ENCODE results near the gene MGA. TPM values are rescaled to one million over a fixed set of nuclear protein-coding genes. Genes with fewer than 3 reads are reported as not detected.

The MGA gene
- total and polyA plus RNA-seq, 2 donors (not counting 1 experiment from before 2014, with no cell fraction given): 6.5 to 33.7 TPM

DNA sequence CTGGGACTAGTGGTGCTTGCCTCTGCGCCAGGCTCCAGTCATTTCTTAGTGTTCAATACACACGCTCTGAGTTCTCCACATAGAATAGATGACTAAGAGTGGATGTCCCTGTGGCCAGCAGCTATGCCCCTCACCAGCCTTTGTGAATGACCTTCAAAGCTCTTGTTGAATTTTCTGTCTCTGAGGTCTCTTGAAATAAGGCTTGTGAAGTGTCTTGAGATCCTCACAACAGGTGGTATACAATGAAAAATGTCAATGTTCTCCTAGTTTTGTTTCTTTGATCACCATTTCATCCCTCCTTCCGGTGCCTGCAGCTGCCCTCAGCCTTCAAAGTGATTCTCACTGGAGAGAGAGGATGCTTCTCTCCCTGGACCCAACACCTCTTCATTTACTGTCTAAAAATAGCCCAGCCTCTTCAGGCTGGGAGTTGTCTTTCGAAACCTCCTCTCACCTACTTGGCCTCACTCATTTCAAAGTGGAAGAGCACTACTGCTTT lies 119.5 kb downstream of the MGA start:
- Histone ChIP-seq H3K36me3 (ENCODE audit: control insufficient read depth, insufficient read depth, low read length) (no peaks in the 10 kb centered on the region), H3K27ac (ENCODE audit: insufficient read depth, low read length) (no peak overlapping the region), H3K79me2 (ENCODE audit: control insufficient read depth, insufficient read depth, low read length) (peaks cover 56% of the 10 kb centered on the region), H4K20me1 (ENCODE audit: control insufficient read depth, extremely low read depth, insufficient read depth, low read length) (no peaks in the 10 kb centered on the region), H3K27me3 (ENCODE audit: control insufficient read depth, insufficient read depth, low read length) (no peaks in the 10 kb centered on the region), H3K9me3 (ENCODE audit: control insufficient read depth, insufficient read depth, low read depth, low read length) (no peaks in the 10 kb centered on the region), H3K9ac (ENCODE audit: insufficient read depth, low read length) (no peak overlapping the region), H3K4me2 (ENCODE audit: extremely low read depth, insufficient read depth, low read length) (peak overlapping the region; percentile 34), H3K4me1 (ENCODE audit: control insufficient read depth, extremely low read depth, insufficient read depth, low read length) (peaks cover 21% of the 10 kb centered on the region), H2AFZ (ENCODE audit: low read length) (no peak overlapping the region), H3K4me3 (replicated peaks in 1 of 4; ENCODE audit: control extremely low read depth in 1 of 4, insufficient read depth in 1 of 4, low read depth in 3 of 4, low read length in 4 of 4) (no peak overlapping the region)
- no peak for TF ChIP-seq EZH2 (IDR thresholded peaks at IDR 0.05; ENCODE audit: low read length, missing control alignments)
- TF ChIP-seq, protein P1, sequence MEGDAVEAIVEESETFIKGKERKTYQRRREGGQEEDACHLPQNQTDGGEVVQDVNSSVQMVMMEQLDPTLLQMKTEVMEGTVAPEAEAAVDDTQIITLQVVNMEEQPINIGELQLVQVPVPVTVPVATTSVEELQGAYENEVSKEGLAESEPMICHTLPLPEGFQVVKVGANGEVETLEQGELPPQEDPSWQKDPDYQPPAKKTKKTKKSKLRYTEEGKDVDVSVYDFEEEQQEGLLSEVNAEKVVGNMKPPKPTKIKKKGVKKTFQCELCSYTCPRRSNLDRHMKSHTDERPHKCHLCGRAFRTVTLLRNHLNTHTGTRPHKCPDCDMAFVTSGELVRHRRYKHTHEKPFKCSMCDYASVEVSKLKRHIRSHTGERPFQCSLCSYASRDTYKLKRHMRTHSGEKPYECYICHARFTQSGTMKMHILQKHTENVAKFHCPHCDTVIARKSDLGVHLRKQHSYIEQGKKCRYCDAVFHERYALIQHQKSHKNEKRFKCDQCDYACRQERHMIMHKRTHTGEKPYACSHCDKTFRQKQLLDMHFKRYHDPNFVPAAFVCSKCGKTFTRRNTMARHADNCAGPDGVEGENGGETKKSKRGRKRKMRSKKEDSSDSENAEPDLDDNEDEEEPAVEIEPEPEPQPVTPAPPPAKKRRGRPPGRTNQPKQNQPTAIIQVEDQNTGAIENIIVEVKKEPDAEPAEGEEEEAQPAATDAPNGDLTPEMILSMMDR (conservative IDR thresholded peaks at IDR 0.05 in 1 of 2, IDR thresholded peaks at IDR 0.05 in 1 of 2; ENCODE audit: low read depth in 1 of 2, low read length in 2 of 2): no peak
- no peak for DNase-seq (ENCODE audit: low read depth in 2 of 2)

DNA sequence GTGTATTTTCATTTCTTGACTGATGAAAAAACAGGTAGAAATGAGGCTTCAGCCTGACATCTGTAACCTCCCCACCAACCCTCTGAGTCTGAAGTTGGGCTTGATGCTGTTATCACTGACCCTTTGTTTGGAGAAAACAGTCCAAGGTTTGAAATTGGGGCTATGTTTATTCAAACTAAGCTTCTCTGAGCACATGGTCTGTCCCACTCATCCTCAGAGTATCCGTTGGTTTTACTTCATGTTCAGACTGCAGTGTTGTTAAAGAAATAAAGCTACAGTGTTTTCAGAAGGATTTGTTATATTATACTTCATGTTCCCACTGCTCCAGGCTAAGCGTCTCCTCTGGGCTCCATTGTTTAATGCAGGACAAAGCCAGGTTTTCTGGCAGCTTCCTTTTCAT lies 120.1 kb downstream of the MGA start:
- Histone ChIP-seq H3K9me3 (ENCODE audit: control insufficient read depth, insufficient read depth, low read depth, low read length) (no peaks in the 10 kb centered on the region), H2AFZ (ENCODE audit: low read length) (no peak overlapping the region), H3K36me3 (ENCODE audit: control insufficient read depth, insufficient read depth, low read length) (no peaks in the 10 kb centered on the region), H3K4me1 (ENCODE audit: control insufficient read depth, extremely low read depth, insufficient read depth, low read length) (peaks cover 20% of the 10 kb centered on the region), H4K20me1 (ENCODE audit: control insufficient read depth, extremely low read depth, insufficient read depth, low read length) (no peaks in the 10 kb centered on the region), H3K27ac (ENCODE audit: insufficient read depth, low read length) (no peak overlapping the region), H3K4me2 (ENCODE audit: extremely low read depth, insufficient read depth, low read length) (peak overlapping the region; percentile 34), H3K79me2 (ENCODE audit: control insufficient read depth, insufficient read depth, low read length) (peaks cover 52% of the 10 kb centered on the region), H3K27me3 (ENCODE audit: control insufficient read depth, insufficient read depth, low read length) (no peaks in the 10 kb centered on the region), H3K9ac (ENCODE audit: insufficient read depth, low read length) (no peak overlapping the region), H3K4me3 (replicated peaks in 1 of 4; ENCODE audit: control extremely low read depth in 1 of 4, insufficient read depth in 1 of 4, low read depth in 3 of 4, low read length in 4 of 4) (no peak overlapping the region)
- TF ChIP-seq, protein P1 (conservative IDR thresholded peaks at IDR 0.05 in 1 of 2, IDR thresholded peaks at IDR 0.05 in 1 of 2; ENCODE audit: low read depth in 1 of 2, low read length in 2 of 2): no peak
- TF ChIP-seq EZH2 (IDR thresholded peaks at IDR 0.05; ENCODE audit: low read length, missing control alignments): no peak
- DNase-seq (ENCODE audit: low read depth in 2 of 2): no peak

DNA sequence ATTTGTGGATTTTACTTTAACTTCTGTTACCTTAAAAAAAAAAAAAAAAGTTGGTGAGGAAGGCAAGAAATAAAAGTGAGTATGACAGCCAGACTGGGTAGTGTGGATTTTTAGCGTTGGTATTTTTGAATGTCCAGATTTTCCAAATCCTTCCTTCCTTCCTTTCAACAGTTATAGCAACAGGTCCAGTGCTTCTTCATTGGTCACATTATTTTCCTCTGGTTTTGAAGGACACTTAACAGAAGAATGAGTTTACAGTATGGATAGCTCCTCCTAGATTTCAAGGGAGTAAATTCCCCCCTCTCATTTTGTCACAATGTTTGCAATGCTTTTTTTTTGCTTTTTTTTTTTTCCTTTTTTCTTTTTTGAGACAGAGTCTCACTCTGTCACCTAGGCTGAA lies 120.5 kb downstream of the MGA start:
- peaks cover 17% of the 10 kb centered on the region for H3K4me1 ChIP-seq (ENCODE audit: control insufficient read depth, extremely low read depth, insufficient read depth, low read length)
- peaks cover 48% of the 10 kb centered on the region for H3K79me2 ChIP-seq (ENCODE audit: control insufficient read depth, insufficient read depth, low read length)
- TF ChIP-seq, protein P1 (conservative IDR thresholded peaks at IDR 0.05 in 1 of 2, IDR thresholded peaks at IDR 0.05 in 1 of 2; ENCODE audit: low read depth in 1 of 2, low read length in 2 of 2): no peak
- H3K4me3 ChIP-seq (replicated peaks in 1 of 4; ENCODE audit: control extremely low read depth in 1 of 4, insufficient read depth in 1 of 4, low read depth in 3 of 4, low read length in 4 of 4): no peak overlapping the region
- peak overlapping the region; percentile 34 for H3K4me2 ChIP-seq (ENCODE audit: extremely low read depth, insufficient read depth, low read length)
- H3K9me3 ChIP-seq (ENCODE audit: control insufficient read depth, insufficient read depth, low read depth, low read length): no peaks in the 10 kb centered on the region
- no peaks in the 10 kb centered on the region for H3K27me3 ChIP-seq (ENCODE audit: control insufficient read depth, insufficient read depth, low read length)
- no peak overlapping the region for H3K27ac ChIP-seq (ENCODE audit: insufficient read depth, low read length)
- H3K9ac ChIP-seq (ENCODE audit: insufficient read depth, low read length): no peak overlapping the region
- no peak for DNase-seq (ENCODE audit: low read depth in 2 of 2)
- no peaks in the 10 kb centered on the region for H3K36me3 ChIP-seq (ENCODE audit: control insufficient read depth, insufficient read depth, low read length)
- H4K20me1 ChIP-seq (ENCODE audit: control insufficient read depth, extremely low read depth, insufficient read depth, low read length): no peaks in the 10 kb centered on the region
- no peak overlapping the region for H2AFZ ChIP-seq (ENCODE audit: low read length)
